ENCODE data around the gene RYR3. TPM values are rescaled to one million over a fixed set of nuclear protein-coding genes. Genes with fewer than 3 reads are reported as not detected.

Gene RYR3
- polyA plus RNA-seq, 1 donor (not counting 4 experiments of a cell fraction or from before 2014, with no cell fraction given): 0.04 TPM

DNA sequence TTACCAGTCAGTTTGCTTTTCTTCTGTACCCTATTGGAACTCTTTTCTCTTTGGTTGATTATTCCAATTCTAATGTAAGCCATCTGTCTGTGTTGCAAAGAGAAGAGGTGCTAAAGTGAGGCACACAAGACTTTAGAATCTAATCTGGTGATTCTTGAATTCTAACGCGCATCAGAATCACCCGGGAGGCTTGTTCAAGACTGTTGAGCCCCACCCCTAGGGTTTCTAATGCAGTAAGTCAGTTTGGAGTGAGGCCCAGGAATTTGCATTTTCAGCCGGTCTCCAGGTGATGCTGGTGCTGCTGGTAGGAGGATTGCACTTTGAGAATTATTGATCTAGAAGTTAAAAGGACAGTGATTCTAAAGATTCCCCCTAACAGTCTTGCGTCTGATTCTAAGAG is 472.2 kb downstream of the RYR3 start:
- FAIRE-seq (no peak), DNase-seq (ENCODE audit: low read depth, low spot score) (no peak)
- H2AFZ ChIP-seq (ENCODE audit: control insufficient read depth, low read length): no peak overlapping the region
- dilution Hi-C loops (cut with MboI; ENCODE audit: extremely low pct_ligation_motif_present, low sequenced_read_pairs): no loop called here
- TF ChIP-seq, protein P1, sequence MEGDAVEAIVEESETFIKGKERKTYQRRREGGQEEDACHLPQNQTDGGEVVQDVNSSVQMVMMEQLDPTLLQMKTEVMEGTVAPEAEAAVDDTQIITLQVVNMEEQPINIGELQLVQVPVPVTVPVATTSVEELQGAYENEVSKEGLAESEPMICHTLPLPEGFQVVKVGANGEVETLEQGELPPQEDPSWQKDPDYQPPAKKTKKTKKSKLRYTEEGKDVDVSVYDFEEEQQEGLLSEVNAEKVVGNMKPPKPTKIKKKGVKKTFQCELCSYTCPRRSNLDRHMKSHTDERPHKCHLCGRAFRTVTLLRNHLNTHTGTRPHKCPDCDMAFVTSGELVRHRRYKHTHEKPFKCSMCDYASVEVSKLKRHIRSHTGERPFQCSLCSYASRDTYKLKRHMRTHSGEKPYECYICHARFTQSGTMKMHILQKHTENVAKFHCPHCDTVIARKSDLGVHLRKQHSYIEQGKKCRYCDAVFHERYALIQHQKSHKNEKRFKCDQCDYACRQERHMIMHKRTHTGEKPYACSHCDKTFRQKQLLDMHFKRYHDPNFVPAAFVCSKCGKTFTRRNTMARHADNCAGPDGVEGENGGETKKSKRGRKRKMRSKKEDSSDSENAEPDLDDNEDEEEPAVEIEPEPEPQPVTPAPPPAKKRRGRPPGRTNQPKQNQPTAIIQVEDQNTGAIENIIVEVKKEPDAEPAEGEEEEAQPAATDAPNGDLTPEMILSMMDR (optimal IDR thresholded peaks at IDR 0.05 in 1 of 3, IDR thresholded peaks at IDR 0.05 in 1 of 3, conservative IDR thresholded peaks at IDR 0.05 in 1 of 3; ENCODE audit: extremely low read depth in 1 of 3, insufficient read depth in 2 of 3, low read length in 3 of 3): no peak
- no peak for TF ChIP-seq EZH2 (IDR thresholded peaks at IDR 0.05; ENCODE audit: low read length)
- no peak overlapping the region for H3K4me2 ChIP-seq (ENCODE audit: control insufficient read depth, extremely low read depth, insufficient read depth, low read depth, low read length)
- H3K36me3 ChIP-seq (ENCODE audit: control insufficient read depth in 2 of 2, extremely low read depth in 1 of 2, insufficient read depth in 2 of 2, low read length in 2 of 2): no peaks in the 10 kb centered on the region
- H3K79me2 ChIP-seq (ENCODE audit: control insufficient read depth, insufficient read depth, low read length): no peaks in the 10 kb centered on the region
- H3K9ac ChIP-seq (ENCODE audit: control insufficient read depth, extremely low read depth, insufficient read depth, low read length): no peak overlapping the region
- H3K27ac ChIP-seq (ENCODE audit: control insufficient read depth, insufficient read depth, low read length): no peak overlapping the region
- H3K27me3 ChIP-seq (ENCODE audit: control insufficient read depth, extremely low read depth, insufficient read depth, low read length): peaks cover 2% of the 10 kb centered on the region
- H3K4me3 ChIP-seq (ENCODE audit: control insufficient read depth in 2 of 3, extremely low read depth in 1 of 3, insufficient read depth in 2 of 3, low read depth in 1 of 3, low read length in 3 of 3): no peak overlapping the region
- H3K4me1 ChIP-seq (ENCODE audit: control insufficient read depth, extremely low read depth, insufficient read depth, low read length): no peaks in the 10 kb centered on the region
- no peaks in the 10 kb centered on the region for H3K9me3 ChIP-seq (ENCODE audit: control insufficient read depth, low read depth, low read length)
- no peaks in the 10 kb centered on the region for H4K20me1 ChIP-seq (ENCODE audit: control insufficient read depth, extremely low read depth, insufficient read depth, low read length)
- H3K9me1 ChIP-seq (ENCODE audit: control insufficient read depth, extremely low read depth, insufficient read depth, low read length): no peaks in the 10 kb centered on the region

DNA sequence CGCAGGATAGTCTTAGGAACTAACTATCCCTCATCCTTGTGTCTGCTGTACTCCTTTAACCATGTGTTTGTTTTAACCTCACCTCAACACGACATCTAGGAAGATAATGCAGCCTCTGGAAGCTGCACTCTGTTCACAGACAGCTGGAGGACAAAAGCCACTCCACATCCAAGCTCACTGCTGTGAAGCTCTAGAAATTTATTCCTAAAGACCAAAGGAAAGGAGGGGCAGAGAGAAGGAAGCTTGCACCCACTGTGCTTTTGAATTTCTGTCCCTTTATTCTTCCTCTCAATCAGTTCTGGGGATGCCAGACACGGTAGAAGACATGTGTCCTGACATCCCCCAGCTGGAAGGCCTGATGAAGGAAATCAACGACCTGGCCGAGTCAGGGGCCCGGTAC is 474.6 kb downstream of the RYR3 start:
- Histone ChIP-seq H3K9ac (ENCODE audit: control insufficient read depth, extremely low read depth, insufficient read depth, low read length) (no peak overlapping the region), H3K9me1 (ENCODE audit: control insufficient read depth, extremely low read depth, insufficient read depth, low read length) (no peaks in the 10 kb centered on the region), H4K20me1 (ENCODE audit: control insufficient read depth, extremely low read depth, insufficient read depth, low read length) (no peaks in the 10 kb centered on the region), H3K36me3 (ENCODE audit: control insufficient read depth in 2 of 2, extremely low read depth in 1 of 2, insufficient read depth in 2 of 2, low read length in 2 of 2) (no peaks in the 10 kb centered on the region), H3K27ac (ENCODE audit: control insufficient read depth, insufficient read depth, low read length) (no peak overlapping the region), H3K4me3 (ENCODE audit: control insufficient read depth in 2 of 3, extremely low read depth in 1 of 3, insufficient read depth in 2 of 3, low read depth in 1 of 3, low read length in 3 of 3) (no peak overlapping the region), H3K79me2 (ENCODE audit: control insufficient read depth, insufficient read depth, low read length) (no peaks in the 10 kb centered on the region), H3K4me2 (ENCODE audit: control insufficient read depth, extremely low read depth, insufficient read depth, low read depth, low read length) (no peak overlapping the region), H3K27me3 (ENCODE audit: control insufficient read depth, extremely low read depth, insufficient read depth, low read length) (peaks cover 3% of the 10 kb centered on the region), H3K9me3 (ENCODE audit: control insufficient read depth, low read depth, low read length) (no peaks in the 10 kb centered on the region), H3K4me1 (ENCODE audit: control insufficient read depth, extremely low read depth, insufficient read depth, low read length) (no peaks in the 10 kb centered on the region), H2AFZ (ENCODE audit: control insufficient read depth, low read length) (no peak overlapping the region)
- FAIRE-seq: no peak
- no peak for DNase-seq (ENCODE audit: low read depth, low spot score)
- dilution Hi-C loops (cut with MboI; ENCODE audit: extremely low pct_ligation_motif_present, low sequenced_read_pairs): no loop called here
- TF ChIP-seq, protein P1 (optimal IDR thresholded peaks at IDR 0.05 in 1 of 3, IDR thresholded peaks at IDR 0.05 in 1 of 3, conservative IDR thresholded peaks at IDR 0.05 in 1 of 3; ENCODE audit: extremely low read depth in 1 of 3, insufficient read depth in 2 of 3, low read length in 3 of 3): no peak
- TF ChIP-seq EZH2 (IDR thresholded peaks at IDR 0.05; ENCODE audit: low read length): no peak
